Tibial artery (tissue), 4 donors: ENCODE measurements around the gene ELAVL4.

Source experiments
- DNase-seq, 2 donors: peaks; one replicate each; pipeline ENCODE4 v3.0.0-alpha.2; 2019
- H3K27ac ChIP-seq, 2 donors: fragments of 200-600 bp; sonication (generic) in 1 of 2; 1 replicate in 1 of 2; 2 replicates in 1 of 2; pipeline ENCODE4 v1.5.1; 2018 to 2019; ENCODE audit warnings: mild to moderate bottlenecking in 1 of 2
- H3K27me3 ChIP-seq, 2 donors: fragments of 200-600 bp; sonication (generic) in 1 of 2; one replicate each; pipeline versions ENCODE4 v1.5.1 to v1.6.0; 2016 to 2019
- H3K36me3 ChIP-seq, 3 donors: fragments of 200-600 bp; sonication (generic) in 2 of 3; one replicate each; pipeline ENCODE4 v1.5.1; 2016 to 2019; ENCODE audit warnings: mild to moderate bottlenecking in 2 of 3
- H3K4me1 ChIP-seq, 4 donors: fragments of 200-600 bp; sonication (generic) in 2 of 4; 1 replicate in 3 of 4; 2 replicates in 1 of 4; pipeline ENCODE4 v1.5.1; 2016 to 2019
- H3K4me3 ChIP-seq, 2 donors: fragments of 200-600 bp; sonication (generic) in 1 of 2; 1 replicate in 1 of 2; 2 replicates in 1 of 2; pipeline ENCODE4 v1.5.1; 2018 to 2019; ENCODE audit warnings: mild to moderate bottlenecking in 2 of 2
- H3K9me3 ChIP-seq, 3 donors: fragments of 200-600 bp; sonication (generic) in 1 of 3; one replicate each; pipeline ENCODE4 v1.5.1; 2016 to 2019
- intact Hi-C: fragments of 100-400 bp; cut with DNase I; formaldehyde crosslinking; loops from one replicate; pipeline ENCODE4 v1.15.0; 2023; ENCODE audit warnings: low total_unique reads
- TF ChIP-seq, protein P1 (sequence below), 2 experiments: fragments of 200-600 bp in 1 of 2; fragments of 450-650 bp in 1 of 2; IDR thresholded peaks; one replicate each; pipeline ENCODE4 v1.5.1; 2017 to 2019; ENCODE audit warnings: antibody characterized with exemption in 2 of 2, mild to moderate bottlenecking in 1 of 2, moderate library complexity in 1 of 2

The ELAVL4 gene

DNA sequence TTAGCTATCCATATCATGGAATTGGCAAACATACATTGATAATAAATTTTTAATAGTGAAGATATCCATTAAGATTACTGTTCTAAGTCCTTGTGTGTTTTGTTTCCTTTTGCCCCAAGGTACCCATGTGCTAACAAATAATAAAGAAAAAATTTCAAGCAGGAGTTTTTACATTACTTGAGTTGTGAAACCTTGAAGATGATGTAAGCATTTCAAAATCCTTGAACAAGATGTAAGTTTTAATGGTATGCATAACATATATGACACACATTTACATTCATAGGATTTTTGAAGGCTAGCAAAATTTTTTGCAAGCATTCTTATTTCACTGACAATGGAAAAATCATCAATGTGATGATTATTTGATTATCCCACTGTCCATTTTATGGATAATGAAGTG, 10.9 kb upstream of the ELAVL4 start:
- intact Hi-C loops, result no loop called here
- no peak for DNase-seq
- TF ChIP-seq, protein P1, sequence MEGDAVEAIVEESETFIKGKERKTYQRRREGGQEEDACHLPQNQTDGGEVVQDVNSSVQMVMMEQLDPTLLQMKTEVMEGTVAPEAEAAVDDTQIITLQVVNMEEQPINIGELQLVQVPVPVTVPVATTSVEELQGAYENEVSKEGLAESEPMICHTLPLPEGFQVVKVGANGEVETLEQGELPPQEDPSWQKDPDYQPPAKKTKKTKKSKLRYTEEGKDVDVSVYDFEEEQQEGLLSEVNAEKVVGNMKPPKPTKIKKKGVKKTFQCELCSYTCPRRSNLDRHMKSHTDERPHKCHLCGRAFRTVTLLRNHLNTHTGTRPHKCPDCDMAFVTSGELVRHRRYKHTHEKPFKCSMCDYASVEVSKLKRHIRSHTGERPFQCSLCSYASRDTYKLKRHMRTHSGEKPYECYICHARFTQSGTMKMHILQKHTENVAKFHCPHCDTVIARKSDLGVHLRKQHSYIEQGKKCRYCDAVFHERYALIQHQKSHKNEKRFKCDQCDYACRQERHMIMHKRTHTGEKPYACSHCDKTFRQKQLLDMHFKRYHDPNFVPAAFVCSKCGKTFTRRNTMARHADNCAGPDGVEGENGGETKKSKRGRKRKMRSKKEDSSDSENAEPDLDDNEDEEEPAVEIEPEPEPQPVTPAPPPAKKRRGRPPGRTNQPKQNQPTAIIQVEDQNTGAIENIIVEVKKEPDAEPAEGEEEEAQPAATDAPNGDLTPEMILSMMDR (IDR thresholded peaks at IDR 0.05), result no peak
- Histone ChIP-seq H3K9me3 (no peaks in the 10 kb centered on the region), H3K36me3 (no peaks in the 10 kb centered on the region), H3K4me1 (no peaks in the 10 kb centered on the region), H3K4me3 (no peak overlapping the region), H3K27ac (no peak overlapping the region), H3K27me3 (no peaks in the 10 kb centered on the region)

DNA sequence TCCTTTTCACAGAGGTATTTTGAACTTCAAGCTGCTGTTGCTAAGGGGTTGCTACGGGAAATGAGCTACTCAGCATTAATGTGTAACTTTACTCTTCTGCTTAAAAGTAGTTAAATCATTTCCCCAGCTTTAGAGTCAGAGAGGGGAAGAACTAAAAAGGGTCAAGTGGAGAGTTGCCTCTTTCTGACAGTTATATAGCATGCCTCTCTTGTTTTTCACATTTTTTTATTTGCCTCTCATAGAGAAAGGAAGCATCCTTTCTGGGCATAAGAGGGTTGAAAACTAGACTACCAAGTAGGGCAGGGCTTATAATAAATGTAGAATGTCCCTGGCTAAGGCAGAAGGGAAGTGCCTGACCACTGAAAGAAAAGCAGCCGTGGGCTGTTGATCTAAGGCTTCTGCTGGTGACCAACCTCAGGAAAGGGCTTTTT, 10.1 kb upstream of the ELAVL4 start:
- Histone ChIP-seq H3K4me3 (no peak overlapping the region), H3K27ac (no peak overlapping the region), H3K4me1 (no peaks in the 10 kb centered on the region), H3K9me3 (no peaks in the 10 kb centered on the region), H3K27me3 (no peaks in the 10 kb centered on the region), H3K36me3 (no peaks in the 10 kb centered on the region)
- intact Hi-C loops, result no loop called here
- DNase-seq, result no peak
- TF ChIP-seq, protein P1 (IDR thresholded peaks at IDR 0.05), result no peak

DNA sequence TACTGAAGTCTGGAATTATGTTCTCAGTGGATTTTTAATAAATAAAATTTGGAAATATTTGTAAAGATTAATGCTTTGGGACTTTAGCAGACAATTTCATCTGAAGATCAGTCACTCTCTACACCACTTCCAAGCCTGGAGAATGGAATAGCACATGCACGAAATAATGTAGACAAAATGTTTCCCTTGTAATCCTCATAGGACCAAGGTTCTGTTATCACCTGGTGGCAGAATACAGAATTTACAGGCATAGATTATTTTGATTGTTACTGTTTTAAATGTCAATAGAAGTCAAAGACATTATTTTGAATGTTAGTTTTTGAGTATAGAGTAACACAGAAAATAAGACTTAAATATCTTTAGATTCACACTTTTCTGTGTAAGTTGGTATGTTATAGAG, 9.1 kb upstream of the ELAVL4 start:
- no peak for DNase-seq
- H3K4me3 ChIP-seq, result no peak overlapping the region
- no peak overlapping the region for H3K27ac ChIP-seq
- TF ChIP-seq, protein P1 (IDR thresholded peaks at IDR 0.05), result no peak
- no peaks in the 10 kb centered on the region for H3K27me3 ChIP-seq
- no peaks in the 10 kb centered on the region for H3K36me3 ChIP-seq
- no peaks in the 10 kb centered on the region for H3K4me1 ChIP-seq
- H3K9me3 ChIP-seq, result no peaks in the 10 kb centered on the region
- intact Hi-C loops, result no loop called here

DNA sequence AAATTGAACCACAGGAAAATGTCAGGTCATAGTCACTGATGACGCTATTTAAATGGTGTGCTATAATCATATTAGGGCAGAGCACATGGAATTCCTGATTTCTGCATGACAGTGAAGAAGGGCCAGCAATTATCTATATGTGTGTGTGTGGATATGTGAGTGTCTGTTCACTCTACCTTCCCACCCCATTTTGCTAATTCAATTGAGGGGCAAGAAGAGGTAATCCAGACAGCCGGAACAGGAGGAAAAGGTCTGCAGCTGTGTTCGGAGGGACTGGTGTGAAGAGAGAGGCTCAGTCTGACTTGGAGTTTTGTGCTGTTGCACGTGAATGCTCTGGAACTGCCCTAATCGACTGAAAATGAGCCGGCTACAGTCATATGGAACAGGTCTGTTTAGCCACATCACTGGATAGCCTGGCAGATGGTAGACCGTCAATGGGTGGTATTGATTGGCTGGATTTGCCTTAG, 5.1 kb upstream of the ELAVL4 start:
- no peaks in the 10 kb centered on the region for H3K4me1 ChIP-seq
- intact Hi-C loops, result no loop called here

DNA sequence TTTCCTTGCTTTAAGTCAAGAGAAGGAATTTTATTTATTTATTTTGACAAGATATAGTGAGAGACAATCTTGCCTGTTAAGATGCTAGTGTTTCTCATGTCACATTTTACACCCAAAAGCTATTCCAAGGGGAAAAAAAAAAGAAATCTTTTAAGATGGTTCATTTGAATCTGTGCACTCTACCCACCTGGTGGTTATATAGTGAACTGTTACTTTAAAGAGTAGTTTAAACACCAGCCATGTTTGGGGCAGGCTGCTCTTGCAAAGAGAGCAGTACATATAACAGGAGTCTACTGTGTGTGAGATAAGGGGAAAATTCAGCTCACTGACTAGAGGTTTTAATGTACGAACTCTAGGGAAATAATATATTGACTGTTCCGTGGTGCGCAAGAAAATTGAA, 3.3 kb upstream of the ELAVL4 start:
- TF ChIP-seq, protein P1 (IDR thresholded peaks at IDR 0.05), result no peak
- intact Hi-C loops, result no loop called here
- Histone ChIP-seq H3K27ac (no peak overlapping the region), H3K4me1 (peaks cover 0 to 2% (median 0%) of the 10 kb centered on the region in 4 donors), H3K9me3 (no peaks in the 10 kb centered on the region), H3K4me3 (no peak overlapping the region), H3K36me3 (no peaks in the 10 kb centered on the region), H3K27me3 (peaks cover 0 to 11% of the 10 kb centered on the region in 2 donors)
- DNase-seq, result no peak

More for the DNA sequence above, 5.1 kb upstream of the ELAVL4 start:
- Histone ChIP-seq H3K27ac (no peak overlapping the region), H3K27me3 (peaks cover 0 to 4% of the 10 kb centered on the region in 2 donors), H3K9me3 (no peaks in the 10 kb centered on the region), H3K4me3 (no peak overlapping the region), H3K36me3 (no peaks in the 10 kb centered on the region)
- DNase-seq, result no peak
- TF ChIP-seq, protein P1 (IDR thresholded peaks at IDR 0.05), result no peak
